IMR-90 (cell line): ENCODE results near the gene TRIM74.
"Not testable (repeated sequence)": the region's sequence is repeated elsewhere in the genome, so short reads cannot be mapped to it uniquely, and the experiment has no call there.

Experiments
- CHD1 ChIP-seq: IDR thresholded peaks from 2 replicates; pipeline ENCODE4 v1.6.1; 2012; ENCODE audit warnings: low read depth, low read length, improper control_type of control experiment
- POLR2A ChIP-seq: IDR thresholded peaks from 2 replicates; pipeline ENCODE4 v1.6.1; 2012; ENCODE audit warnings: mild to moderate bottlenecking, low read depth, low read length
- SMC3 ChIP-seq: fragments of 150-350 bp; IDR thresholded peaks from 2 replicates; pipeline ENCODE4 v1.6.1; 2016; ENCODE audit warnings: low read depth, mild to moderate bottlenecking, antibody characterized with exemption, low read length, moderate library complexity
- TF ChIP-seq, protein P1 (sequence below): conservative IDR thresholded peaks from 2 replicates; pipeline ENCODE4 v1.5.1; 2012; ENCODE audit warnings: mild to moderate bottlenecking, low read depth, low read length, improper control_type of control experiment

- TF ChIP-seq, protein P1, sequence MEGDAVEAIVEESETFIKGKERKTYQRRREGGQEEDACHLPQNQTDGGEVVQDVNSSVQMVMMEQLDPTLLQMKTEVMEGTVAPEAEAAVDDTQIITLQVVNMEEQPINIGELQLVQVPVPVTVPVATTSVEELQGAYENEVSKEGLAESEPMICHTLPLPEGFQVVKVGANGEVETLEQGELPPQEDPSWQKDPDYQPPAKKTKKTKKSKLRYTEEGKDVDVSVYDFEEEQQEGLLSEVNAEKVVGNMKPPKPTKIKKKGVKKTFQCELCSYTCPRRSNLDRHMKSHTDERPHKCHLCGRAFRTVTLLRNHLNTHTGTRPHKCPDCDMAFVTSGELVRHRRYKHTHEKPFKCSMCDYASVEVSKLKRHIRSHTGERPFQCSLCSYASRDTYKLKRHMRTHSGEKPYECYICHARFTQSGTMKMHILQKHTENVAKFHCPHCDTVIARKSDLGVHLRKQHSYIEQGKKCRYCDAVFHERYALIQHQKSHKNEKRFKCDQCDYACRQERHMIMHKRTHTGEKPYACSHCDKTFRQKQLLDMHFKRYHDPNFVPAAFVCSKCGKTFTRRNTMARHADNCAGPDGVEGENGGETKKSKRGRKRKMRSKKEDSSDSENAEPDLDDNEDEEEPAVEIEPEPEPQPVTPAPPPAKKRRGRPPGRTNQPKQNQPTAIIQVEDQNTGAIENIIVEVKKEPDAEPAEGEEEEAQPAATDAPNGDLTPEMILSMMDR: not testable (repeated sequence)
- TF ChIP-seq CHD1, POLR2A, SMC3: not testable (repeated sequence)
Observed at GRCh38 chr7:72975656-72976286, 6.5 kb upstream of the TRIM74 start.
